ENCODE data around the gene CD109. TPM values are rescaled to one million over a fixed set of nuclear protein-coding genes. Genes with fewer than 3 reads are reported as not detected.
"Not testable (repeated sequence)": the region's sequence is repeated elsewhere in the genome, so short reads cannot be mapped to it uniquely, and the experiment has no call there.

Gene CD109
- total RNA-seq, 1 experiment from 2014 or later = 46.1 TPM

DNA sequence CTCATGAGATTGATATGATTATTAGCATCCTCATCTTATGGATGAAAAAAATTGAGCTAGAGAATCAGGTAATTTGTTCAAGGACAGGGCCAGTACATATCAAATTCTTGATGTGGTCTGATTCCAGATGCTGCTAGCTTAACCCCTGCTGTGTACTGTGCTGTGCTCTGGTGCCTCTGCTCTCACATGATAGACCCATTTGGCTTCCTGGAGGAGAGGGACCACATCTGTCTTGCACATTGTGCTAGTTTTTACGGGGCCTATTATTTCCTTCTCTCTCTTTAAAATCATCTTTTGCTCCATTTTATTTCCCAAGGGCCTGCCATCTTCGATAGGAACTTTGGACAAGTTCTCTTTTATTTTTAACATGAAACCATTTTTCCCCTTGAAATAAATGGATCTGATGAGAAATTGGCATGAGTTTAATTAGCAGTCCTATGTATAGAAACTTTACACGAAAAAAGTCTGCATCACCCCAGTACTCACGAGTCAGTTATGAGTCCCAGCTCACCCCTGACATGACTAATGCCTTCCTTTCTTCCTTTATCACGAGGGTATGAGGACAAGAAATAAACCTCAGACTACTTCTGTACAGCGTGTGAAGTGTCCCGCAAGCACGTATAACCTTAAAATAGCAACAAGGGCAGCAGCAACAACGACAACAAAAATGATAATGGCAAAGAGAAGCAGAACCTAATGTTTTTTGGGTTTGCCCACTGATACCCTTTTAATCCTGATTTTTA, 26.5 kb downstream of the CD109 start:
- Histone ChIP-seq H3K27me3 (ENCODE audit: control insufficient read depth, insufficient read depth, low read length) (no peaks in the 10 kb centered on the region), H3K27ac (ENCODE audit: low read length) (no peak overlapping the region; the same call in 1 of the 2 replicates), H3K4me1 (ENCODE audit: control insufficient read depth, insufficient read depth, low read length) (no peaks in the 10 kb centered on the region), H3K4me3 (ENCODE audit: low read depth in 2 of 2, low read length in 2 of 2) (no peak overlapping the region), H3K36me3 (ENCODE audit: control insufficient read depth, insufficient read depth, low read length) (peaks cover 3% of the 10 kb centered on the region; the same call in 1 of the 2 replicates), H3K9me3 (ENCODE audit: control insufficient read depth, insufficient read depth, low read depth, low read length) (no peaks in the 10 kb centered on the region)
- ChIA-PET CTCF (no interaction called here), POLR2A (no interaction called here)
- no TSS peak for BruUV-seq (replicated peaks)
- intact Hi-C loops (cut with micrococcal nuclease; ENCODE audit: unreplicated experiment) = no loop called here
- DNase-seq (ENCODE audit: low read depth, low spot score) (no peak), ATAC-seq (peak; percentile 65; the same call in 1 of the 2 replicates)
- no peak for TF ChIP-seq TCF7L2 (IDR thresholded peaks at IDR 0.05; ENCODE audit: low read depth, low read length)
- in situ Hi-C loops (cut with HindIII; ENCODE audit: low pct_unique_long_range_greater_than_20kb, low sequenced_read_pairs) = no loop called here

DNA sequence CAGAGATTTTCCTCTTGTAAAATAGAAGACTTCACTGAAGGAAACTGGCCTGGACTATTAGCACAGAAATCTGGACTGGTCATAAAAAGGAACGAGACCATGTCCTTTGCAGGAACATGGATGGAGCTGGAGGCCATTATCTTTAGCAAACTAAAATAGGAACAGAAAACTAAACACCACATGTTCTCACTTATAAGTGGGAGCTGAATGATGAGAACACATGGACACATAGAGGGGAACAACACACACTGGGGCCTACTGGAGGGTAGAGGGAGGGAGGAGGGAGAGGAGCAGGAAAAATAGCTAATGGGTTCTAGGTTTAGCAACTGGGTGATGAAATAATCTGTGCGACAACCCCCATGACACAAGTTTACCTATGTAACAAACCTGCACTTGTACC, 27.5 kb downstream of the CD109 start:
- CTCF ChIA-PET; H3K27me3 ChIP-seq (ENCODE audit: control insufficient read depth, insufficient read depth, low read length); intact Hi-C loops (cut with micrococcal nuclease; ENCODE audit: unreplicated experiment); in situ Hi-C loops (cut with HindIII; ENCODE audit: low pct_unique_long_range_greater_than_20kb, low sequenced_read_pairs); BruUV-seq (replicated peaks); H3K27ac ChIP-seq (ENCODE audit: low read length); H3K4me3 ChIP-seq (ENCODE audit: low read depth in 2 of 2, low read length in 2 of 2); H3K4me1 ChIP-seq (ENCODE audit: control insufficient read depth, insufficient read depth, low read length); POLR2A ChIA-PET; DNase-seq (ENCODE audit: low read depth, low spot score); ATAC-seq; H3K9me3 ChIP-seq (ENCODE audit: control insufficient read depth, insufficient read depth, low read depth, low read length); H3K36me3 ChIP-seq (ENCODE audit: control insufficient read depth, insufficient read depth, low read length): not testable (repeated sequence)

DNA sequence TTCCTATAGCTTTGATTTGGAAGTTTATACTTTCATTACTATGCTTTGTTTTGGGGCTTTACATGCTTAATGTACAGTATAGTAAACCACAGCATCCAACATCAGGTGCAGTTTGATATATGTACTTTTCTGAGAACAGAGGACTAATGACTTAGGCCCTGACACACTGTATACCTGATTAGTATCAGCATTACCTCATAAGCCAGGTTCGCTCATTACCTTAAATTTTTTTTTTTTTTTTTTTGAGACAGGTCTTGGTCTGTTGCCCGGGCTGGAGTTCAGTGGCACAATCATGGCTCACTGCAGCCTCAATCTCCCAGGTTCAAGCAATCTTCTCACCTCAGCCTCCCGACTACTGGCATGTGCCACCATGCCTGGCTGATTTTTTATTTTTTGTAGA, 28.4 kb downstream of the CD109 start:
- ChIA-PET POLR2A (no interaction called here), CTCF (no interaction called here)
- Histone ChIP-seq H3K27ac (ENCODE audit: low read length) (no peak overlapping the region), H3K36me3 (ENCODE audit: control insufficient read depth, insufficient read depth, low read length) (peaks cover 3% of the 10 kb centered on the region; the same call in 1 of the 2 replicates), H3K27me3 (ENCODE audit: control insufficient read depth, insufficient read depth, low read length) (no peaks in the 10 kb centered on the region), H3K4me1 (ENCODE audit: control insufficient read depth, insufficient read depth, low read length) (no peaks in the 10 kb centered on the region), H3K4me3 (ENCODE audit: low read depth in 2 of 2, low read length in 2 of 2) (no peak overlapping the region), H3K9me3 (ENCODE audit: control insufficient read depth, insufficient read depth, low read depth, low read length) (no peaks in the 10 kb centered on the region)
- BruUV-seq (replicated peaks) = no TSS peak
- intact Hi-C loops (cut with micrococcal nuclease; ENCODE audit: unreplicated experiment) = no loop called here
- in situ Hi-C loops (cut with HindIII; ENCODE audit: low pct_unique_long_range_greater_than_20kb, low sequenced_read_pairs) = no loop called here
- ATAC-seq (no peak), DNase-seq (ENCODE audit: low read depth, low spot score) (no peak)
- TF ChIP-seq, protein P1, sequence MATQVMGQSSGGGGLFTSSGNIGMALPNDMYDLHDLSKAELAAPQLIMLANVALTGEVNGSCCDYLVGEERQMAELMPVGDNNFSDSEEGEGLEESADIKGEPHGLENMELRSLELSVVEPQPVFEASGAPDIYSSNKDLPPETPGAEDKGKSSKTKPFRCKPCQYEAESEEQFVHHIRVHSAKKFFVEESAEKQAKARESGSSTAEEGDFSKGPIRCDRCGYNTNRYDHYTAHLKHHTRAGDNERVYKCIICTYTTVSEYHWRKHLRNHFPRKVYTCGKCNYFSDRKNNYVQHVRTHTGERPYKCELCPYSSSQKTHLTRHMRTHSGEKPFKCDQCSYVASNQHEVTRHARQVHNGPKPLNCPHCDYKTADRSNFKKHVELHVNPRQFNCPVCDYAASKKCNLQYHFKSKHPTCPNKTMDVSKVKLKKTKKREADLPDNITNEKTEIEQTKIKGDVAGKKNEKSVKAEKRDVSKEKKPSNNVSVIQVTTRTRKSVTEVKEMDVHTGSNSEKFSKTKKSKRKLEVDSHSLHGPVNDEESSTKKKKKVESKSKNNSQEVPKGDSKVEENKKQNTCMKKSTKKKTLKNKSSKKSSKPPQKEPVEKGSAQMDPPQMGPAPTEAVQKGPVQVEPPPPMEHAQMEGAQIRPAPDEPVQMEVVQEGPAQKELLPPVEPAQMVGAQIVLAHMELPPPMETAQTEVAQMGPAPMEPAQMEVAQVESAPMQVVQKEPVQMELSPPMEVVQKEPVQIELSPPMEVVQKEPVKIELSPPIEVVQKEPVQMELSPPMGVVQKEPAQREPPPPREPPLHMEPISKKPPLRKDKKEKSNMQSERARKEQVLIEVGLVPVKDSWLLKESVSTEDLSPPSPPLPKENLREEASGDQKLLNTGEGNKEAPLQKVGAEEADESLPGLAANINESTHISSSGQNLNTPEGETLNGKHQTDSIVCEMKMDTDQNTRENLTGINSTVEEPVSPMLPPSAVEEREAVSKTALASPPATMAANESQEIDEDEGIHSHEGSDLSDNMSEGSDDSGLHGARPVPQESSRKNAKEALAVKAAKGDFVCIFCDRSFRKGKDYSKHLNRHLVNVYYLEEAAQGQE (IDR thresholded peaks at IDR 0.05; ENCODE audit: insufficient read depth in 1 of 2, low read depth in 2 of 2, low read length in 1 of 2) = no peak
- no peak for TF ChIP-seq SIN3A (IDR thresholded peaks at IDR 0.05; ENCODE audit: borderline replicate concordance, insufficient read depth, low read depth, low read length)
- TF ChIP-seq POLR2AphosphoS5 (IDR thresholded peaks at IDR 0.05; ENCODE audit: low read depth, low read length) = no peak
- TF ChIP-seq, protein P2, sequence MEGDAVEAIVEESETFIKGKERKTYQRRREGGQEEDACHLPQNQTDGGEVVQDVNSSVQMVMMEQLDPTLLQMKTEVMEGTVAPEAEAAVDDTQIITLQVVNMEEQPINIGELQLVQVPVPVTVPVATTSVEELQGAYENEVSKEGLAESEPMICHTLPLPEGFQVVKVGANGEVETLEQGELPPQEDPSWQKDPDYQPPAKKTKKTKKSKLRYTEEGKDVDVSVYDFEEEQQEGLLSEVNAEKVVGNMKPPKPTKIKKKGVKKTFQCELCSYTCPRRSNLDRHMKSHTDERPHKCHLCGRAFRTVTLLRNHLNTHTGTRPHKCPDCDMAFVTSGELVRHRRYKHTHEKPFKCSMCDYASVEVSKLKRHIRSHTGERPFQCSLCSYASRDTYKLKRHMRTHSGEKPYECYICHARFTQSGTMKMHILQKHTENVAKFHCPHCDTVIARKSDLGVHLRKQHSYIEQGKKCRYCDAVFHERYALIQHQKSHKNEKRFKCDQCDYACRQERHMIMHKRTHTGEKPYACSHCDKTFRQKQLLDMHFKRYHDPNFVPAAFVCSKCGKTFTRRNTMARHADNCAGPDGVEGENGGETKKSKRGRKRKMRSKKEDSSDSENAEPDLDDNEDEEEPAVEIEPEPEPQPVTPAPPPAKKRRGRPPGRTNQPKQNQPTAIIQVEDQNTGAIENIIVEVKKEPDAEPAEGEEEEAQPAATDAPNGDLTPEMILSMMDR (IDR thresholded peaks at IDR 0.05) = no peak
- no peak for TF ChIP-seq TCF7L2 (IDR thresholded peaks at IDR 0.05; ENCODE audit: low read depth, low read length)

DNA sequence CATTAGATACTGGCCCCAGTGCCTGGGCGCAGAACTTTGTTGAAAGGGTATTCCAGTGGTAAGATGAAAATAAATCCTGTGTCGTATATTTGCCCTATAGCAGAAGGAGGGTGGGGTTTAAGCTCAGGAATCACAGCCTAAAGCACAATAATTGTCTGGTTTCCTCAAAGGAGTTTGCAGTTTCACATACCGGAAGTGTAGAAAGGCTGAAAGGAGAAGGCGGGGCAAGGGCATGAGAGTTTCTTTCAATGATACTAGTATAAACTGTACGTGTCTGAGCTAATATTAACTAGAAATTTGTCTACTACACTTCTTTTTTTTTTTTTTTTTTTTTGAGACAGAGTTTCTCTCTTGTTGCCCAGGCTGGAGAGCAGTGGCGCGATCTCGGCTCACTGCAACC, 29.2 kb downstream of the CD109 start:
- BruUV-seq (replicated peaks); H3K27me3 ChIP-seq (ENCODE audit: control insufficient read depth, insufficient read depth, low read length); H3K4me1 ChIP-seq (ENCODE audit: control insufficient read depth, insufficient read depth, low read length); ATAC-seq; H3K9me3 ChIP-seq (ENCODE audit: control insufficient read depth, insufficient read depth, low read depth, low read length); H3K36me3 ChIP-seq (ENCODE audit: control insufficient read depth, insufficient read depth, low read length); CTCF ChIA-PET; H3K27ac ChIP-seq (ENCODE audit: low read length); in situ Hi-C loops (cut with HindIII; ENCODE audit: low pct_unique_long_range_greater_than_20kb, low sequenced_read_pairs); H3K4me3 ChIP-seq (ENCODE audit: low read depth in 2 of 2, low read length in 2 of 2); intact Hi-C loops (cut with micrococcal nuclease; ENCODE audit: unreplicated experiment); POLR2A ChIA-PET; DNase-seq (ENCODE audit: low read depth, low spot score): not testable (repeated sequence)

Measured in Panc1 (cell line).